CD4-positive, alpha-beta T cell treated with Interferon gamma for 1 hour (primary cell): Measurements from ENCODE around the gene SLC15A2.
"Not testable (repeated sequence)": the region's sequence is repeated elsewhere in the genome, so short reads cannot be mapped to it uniquely, and the experiment has no call there.

ENCODE experiments used
- DNase-seq: peaks from one replicate; pipeline ENCODE4 v3.0.0-alpha.2; 2020

SLC15A2 gene

GRCh38 chr3:121894301-121894990 lies at the start of gene SLC15A2:
TSS of gene SLC15A2 (plus strand) at chr3:121894401. CDS start at chr3:121894477, 76 bp downstream.
- no peak for DNase-seq

- no peak for DNase-seq
These were observed 49.3 kb upstream of the SLC15A2 start for GRCh38 chr3:121844892-121845291.

GRCh38 chr3:121852256-121852655 lies 41.9 kb upstream of the SLC15A2 start:
- no peak for DNase-seq

GRCh38 chr3:121855555-121855954 lies 38.6 kb upstream of the SLC15A2 start:
- DNase-seq: no peak

GRCh38 chr3:121857778-121858177 lies 36.4 kb upstream of the SLC15A2 start:
- DNase-seq: not testable (repeated sequence)

GRCh38 chr3:121863247-121863646 lies 31.0 kb upstream of the SLC15A2 start:
- DNase-seq: not testable (repeated sequence)

- no peak for DNase-seq
These were observed 30.4 kb upstream of the SLC15A2 start for GRCh38 chr3:121863801-121864200.

- no peak for DNase-seq
These were observed 24.5 kb upstream of the SLC15A2 start for GRCh38 chr3:121869736-121870135.

GRCh38 chr3:121870717-121871116 lies 23.5 kb upstream of the SLC15A2 start:
- DNase-seq: no peak

- no peak for DNase-seq
These were observed 22.8 kb upstream of the SLC15A2 start for GRCh38 chr3:121871430-121871829.

GRCh38 chr3:121878411-121878810 lies 15.8 kb upstream of the SLC15A2 start:
- no peak for DNase-seq

GRCh38 chr3:121883507-121883906 lies 10.7 kb upstream of the SLC15A2 start:
- DNase-seq: no peak

- DNase-seq: no peak
These were observed 8.8 kb upstream of the SLC15A2 start for GRCh38 chr3:121885386-121885785.

- DNase-seq: no peak
These were observed 920 bp downstream of the SLC15A2 start for GRCh38 chr3:121895121-121895520.

- no peak for DNase-seq
These were observed 1.5 kb downstream of the SLC15A2 start for GRCh38 chr3:121895736-121896135.

GRCh38 chr3:121896823-121897222 lies 2.6 kb downstream of the SLC15A2 start:
- DNase-seq: no peak

GRCh38 chr3:121897296-121897695 lies 3.1 kb downstream of the SLC15A2 start:
- DNase-seq: no peak

GRCh38 chr3:121913305-121913990 lies 19.2 kb downstream of the SLC15A2 start:
- no peak for DNase-seq

- DNase-seq: no peak
These were observed 20.1 kb downstream of the SLC15A2 start for GRCh38 chr3:121914081-121914998.

GRCh38 chr3:121916189-121916588 lies 22.0 kb downstream of the SLC15A2 start:
- no peak for DNase-seq

GRCh38 chr3:121918779-121919483 lies 24.7 kb downstream of the SLC15A2 start:
- DNase-seq: no peak

GRCh38 chr3:121924734-121925133 lies 30.5 kb downstream of the SLC15A2 start:
- DNase-seq: no peak

GRCh38 chr3:121926380-121926779 lies 32.2 kb downstream of the SLC15A2 start:
- no peak for DNase-seq
